NCI-H510A (cell line): Measurements from ENCODE around the gene IMPACT.

ENCODE experiments used
- DNase-seq: peaks from one replicate; lab custom pipeline; 2025; lab: John Stamatoyannopoulos, UW

Gene IMPACT

GRCh38 chr18:24426398-24427294 is at the start of gene IMPACT:
IMPACT (plus strand) TSS chr18:24426670; CDS start chr18:24426757, 87 bp downstream.
- DNase-seq: peak; percentile 79

DNA sequence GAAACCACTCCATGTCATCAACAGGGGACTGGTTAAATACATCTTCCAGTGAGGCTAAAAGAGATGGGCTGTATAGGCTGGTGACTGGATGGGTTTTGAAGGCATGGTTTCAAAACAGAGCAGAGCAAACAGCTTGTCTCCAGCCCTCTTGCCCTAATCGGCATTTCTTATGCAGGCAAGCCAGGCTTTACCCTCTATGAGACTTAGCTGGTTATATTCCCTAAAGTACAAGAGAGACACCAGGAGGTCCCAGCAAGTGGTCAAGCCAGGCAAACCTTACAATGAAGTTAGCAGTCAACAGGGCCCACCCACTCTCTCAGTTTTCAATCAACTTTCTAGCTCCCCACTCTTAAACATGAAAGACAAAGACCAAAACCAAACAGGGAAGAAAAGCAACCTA is 47.9 kb upstream of the IMPACT start:
- DNase-seq: no peak

- no peak for DNase-seq
Measured at GRCh38 chr18:24380163-24380747, 46.2 kb upstream of the IMPACT start.

GRCh38 chr18:24381126-24381525 is 45.3 kb upstream of the IMPACT start:
- DNase-seq: no peak

- no peak for DNase-seq
Measured at GRCh38 chr18:24386681-24387080, 39.8 kb upstream of the IMPACT start.

DNA sequence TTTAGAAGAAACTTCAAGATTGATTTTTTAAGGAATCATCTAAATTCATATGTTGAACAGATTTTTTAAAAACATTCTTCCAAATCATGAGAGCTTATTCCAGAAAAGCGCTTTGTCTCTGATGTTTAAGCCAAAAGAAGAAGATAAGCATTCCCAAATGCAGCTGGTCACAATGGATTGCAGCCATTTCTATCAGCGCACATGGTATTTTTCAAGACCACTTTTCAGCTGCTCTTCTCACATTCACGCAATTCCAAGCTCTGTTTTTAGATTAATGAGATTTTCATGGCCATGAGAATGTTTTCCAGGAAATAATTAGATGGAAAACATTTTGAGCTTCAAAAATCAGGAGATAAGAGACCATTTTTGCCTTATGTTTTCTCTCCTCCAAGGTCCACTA is 37.5 kb upstream of the IMPACT start:
- no peak for DNase-seq

GRCh38 chr18:24395049-24395795 is 31.2 kb upstream of the IMPACT start:
- DNase-seq: no peak

DNA sequence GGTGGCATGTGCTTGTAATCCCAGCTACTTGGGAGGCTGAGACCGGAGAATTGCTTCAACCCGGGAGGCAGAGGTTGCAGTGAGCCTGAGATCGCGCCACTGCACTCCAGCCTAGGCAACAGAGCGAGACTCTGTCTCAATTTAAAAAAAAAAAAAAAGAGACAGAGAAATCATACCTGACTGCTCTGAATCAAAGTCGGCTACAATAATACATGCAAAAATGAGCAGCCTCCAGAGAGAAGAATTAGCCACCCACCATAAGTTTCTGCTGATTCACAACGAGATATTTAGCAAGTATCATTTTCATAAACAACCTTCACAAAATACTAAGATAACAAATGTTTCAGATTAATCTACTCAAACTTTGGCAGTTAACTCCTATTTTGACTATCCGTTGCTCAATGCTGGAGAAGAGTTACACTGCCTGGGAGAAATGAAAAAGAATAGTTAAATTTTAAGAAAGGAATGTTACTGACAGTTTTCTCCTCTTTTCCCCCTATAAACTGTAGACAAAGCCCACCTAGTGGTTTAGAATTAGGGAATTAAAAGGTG is 30.3 kb upstream of the IMPACT start:
- DNase-seq: no peak

DNA sequence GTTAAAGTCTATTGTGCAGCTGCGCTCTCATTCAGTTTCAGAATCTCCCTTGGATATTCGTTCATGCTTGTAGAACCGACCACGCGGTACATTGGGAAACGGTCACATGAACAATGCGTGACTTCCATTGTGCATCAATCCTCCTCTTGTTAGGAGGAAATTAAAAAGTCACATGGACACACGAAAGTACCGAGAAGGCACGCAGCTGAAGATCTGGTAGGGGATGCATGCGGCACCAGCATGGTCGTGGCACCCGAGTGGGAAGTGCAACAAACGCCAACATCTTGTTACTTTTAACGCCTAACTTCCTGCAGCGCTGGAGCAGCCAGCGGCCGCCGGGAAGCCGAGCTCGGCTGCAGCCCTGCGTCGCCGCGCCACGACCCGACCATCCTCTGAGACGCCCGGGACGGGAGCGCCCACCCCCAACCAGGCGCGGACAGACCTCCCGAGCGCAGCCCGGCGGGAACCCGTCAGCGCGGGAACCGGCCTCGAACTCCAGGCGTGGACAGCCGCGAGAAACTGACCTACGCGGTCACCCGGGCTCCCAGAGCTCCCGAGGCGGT is 29.3 kb upstream of the IMPACT start:
- peak; percentile 10 for DNase-seq

DNA sequence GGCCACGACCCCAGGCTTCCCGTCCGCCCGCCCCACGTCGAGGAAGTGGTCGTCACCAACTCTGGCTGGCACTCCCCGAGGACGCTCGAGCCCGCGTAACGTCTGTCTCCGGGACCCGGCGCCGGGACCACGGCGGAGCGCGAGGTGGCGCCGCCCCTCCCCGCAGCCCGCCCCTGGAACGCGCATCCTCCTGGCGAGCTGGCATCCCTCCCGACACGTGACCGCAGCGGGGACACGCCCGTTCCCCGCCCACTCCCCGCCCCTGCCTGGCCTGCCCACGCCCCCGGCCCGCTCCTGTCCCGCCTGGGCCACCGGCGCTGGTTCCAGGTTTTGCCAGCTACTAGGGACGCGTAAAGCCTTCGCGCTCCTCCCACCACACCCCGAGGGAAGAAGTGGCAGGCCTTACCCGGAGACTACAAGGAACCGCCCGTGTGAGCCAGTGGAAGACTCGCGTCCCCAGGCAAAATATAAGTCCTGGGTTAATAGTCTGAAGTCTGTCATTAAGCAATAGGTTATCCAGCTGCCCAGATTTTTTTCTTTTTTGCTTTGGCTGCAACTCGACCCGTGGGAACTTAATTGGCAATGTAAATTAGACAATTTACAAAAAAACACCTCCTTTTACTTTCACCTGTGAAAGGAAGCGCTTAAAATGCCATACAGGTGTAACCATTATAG is 28.6 kb upstream of the IMPACT start, which contains the start of gene OSBPL1A:
OSBPL1A (minus strand) TSS at position 131 of the 675 bp plus-strand sequence. CDS start 20,291 bp downstream, outside the sequence.
- peak; percentile 82 for DNase-seq

DNA sequence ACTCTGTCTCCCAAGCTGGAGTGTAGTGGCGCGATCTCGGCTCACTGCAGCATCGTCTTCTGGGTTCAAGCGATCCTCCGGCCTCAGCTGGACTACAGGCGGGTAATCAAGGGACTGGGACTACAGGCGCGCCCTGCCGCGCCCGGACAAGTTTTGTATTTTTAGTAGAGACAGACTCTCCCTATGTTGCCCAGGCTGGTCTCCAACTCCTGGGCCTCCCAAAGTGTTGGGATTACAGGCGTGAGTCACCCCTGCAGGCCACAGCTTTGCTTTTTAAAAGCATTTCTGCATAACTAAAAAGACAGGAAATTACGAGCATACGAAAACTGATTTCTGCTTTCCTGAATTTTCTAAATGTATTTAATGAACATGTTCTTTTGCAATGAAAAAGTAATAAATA is 27.9 kb upstream of the IMPACT start:
- no peak for DNase-seq

DNA sequence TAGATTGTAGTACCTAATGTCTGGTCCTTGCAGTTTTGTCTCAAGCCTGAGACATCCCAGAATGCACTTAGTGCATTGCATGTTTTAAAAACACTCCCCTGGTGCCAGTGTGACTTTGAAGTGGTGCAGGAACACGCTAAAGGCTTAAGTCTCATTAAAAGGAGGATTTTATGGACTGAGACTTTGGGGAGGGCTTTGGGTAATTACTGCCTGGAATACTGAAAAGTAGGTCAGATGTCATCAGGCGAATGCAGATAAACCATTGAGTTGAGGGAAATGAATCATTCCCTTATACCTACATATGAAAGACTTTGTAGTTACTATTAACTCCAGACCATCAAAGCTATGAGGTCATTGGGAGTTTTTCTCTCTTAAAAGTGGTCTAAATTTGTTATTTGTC is 25.9 kb upstream of the IMPACT start:
- DNase-seq: no peak

DNA sequence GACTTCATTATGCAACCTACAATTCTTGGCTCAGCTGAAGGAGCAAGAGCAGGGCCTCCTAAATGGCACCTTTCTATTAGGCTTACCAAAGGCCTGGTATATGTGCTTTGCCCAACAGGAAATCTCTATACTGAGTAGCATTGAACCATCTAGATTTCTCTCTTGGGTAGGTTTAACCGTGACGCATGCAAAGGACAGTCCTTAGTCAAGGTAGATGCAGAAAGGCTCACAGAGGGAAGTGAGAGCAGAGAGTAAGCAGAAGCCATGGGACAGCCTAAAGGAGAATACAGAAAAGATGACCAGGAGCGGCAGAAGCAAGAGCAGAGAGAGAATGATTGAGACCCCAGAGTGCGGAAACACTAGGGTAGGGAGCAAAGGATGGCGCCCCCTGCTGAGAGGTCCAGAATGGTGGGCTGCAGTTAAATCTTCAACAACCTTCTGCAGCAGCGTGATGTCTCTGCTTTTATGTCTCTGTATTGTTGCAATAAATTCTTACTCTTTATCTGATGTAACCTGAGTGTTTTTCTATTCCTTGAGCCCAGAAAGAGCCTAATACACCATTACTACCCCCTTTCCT is 24.2 kb upstream of the IMPACT start:
- DNase-seq: no peak

GRCh38 chr18:24403076-24403475 is 23.4 kb upstream of the IMPACT start:
- no peak for DNase-seq

DNA sequence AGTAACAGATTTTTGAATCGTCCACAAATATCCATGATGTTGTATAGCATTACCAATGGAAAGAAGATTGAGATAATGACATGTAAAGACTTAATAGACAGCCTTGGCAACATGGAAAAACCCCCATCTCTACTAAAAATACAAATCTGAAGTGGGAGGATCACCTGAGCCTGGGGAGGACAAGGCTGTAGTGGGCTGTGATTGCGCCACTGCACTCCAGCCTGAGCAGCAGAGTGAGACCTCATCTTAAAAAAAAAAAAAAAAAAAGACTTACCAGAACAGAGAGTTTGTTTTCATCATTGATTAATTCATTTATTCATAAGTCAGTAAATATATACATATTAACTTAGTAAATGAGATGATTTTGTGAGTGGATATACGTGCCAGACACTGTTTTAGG is 21.9 kb upstream of the IMPACT start:
- DNase-seq: no peak

DNA sequence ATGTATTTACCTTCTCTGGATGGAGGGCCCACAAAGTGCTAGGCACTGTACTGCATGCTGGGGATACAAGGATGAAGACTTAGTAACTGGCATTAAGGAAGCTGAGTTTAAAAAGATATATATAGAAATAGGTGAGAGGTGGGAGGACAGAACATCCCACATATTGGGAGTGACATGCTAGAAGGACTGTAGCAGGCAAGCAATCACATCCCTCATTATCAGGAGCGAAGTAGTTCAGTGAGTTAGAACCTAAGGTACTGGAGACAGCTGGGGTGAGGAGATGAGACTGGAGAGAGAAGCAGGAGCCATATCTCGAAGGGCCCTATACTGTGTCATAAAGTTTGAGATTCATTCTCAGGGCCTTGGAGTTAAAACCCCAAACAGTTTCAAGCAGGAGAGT is 18.0 kb upstream of the IMPACT start:
- no peak for DNase-seq

- DNase-seq: no peak
Measured at GRCh38 chr18:24413148-24413547, 13.3 kb upstream of the IMPACT start.

GRCh38 chr18:24414349-24415003 is 12.0 kb upstream of the IMPACT start:
- no peak for DNase-seq

GRCh38 chr18:24417480-24417879 is 9.0 kb upstream of the IMPACT start:
- no peak for DNase-seq

DNA sequence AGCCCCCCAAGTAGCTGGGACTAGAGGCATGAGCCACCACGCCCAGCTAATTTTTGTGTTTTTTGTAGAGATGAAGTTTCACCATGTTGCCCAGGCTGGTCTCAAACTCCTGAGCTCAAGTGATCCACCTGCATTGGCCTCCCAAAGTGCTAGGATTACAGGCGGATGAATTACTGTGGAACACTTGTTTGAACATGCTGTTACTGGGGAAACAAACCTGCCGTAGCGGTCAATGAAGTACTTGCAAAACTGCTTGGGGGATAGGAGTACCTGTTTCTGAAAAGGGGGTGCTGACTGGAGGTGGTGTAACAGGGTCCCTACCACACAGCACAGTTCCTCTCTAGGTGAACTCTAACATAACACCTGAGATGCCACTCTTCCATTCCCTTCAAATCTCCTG is 5.9 kb upstream of the IMPACT start:
- no peak for DNase-seq

- no peak for DNase-seq
Measured at GRCh38 chr18:24421831-24422230, 4.6 kb upstream of the IMPACT start.
